ENCODE measurements around the gene FTCD.

FTCD gene

GRCh38 chr21:46112725-46113215 is 42.6 kb downstream of the FTCD start:
- ChIA-PET CTCF (interaction anchor here (0.7 to 1.7 kb wide), 4 partner anchors 9 to 142 kb away, joined by 3 to 6 read pairs (median 4); no protein-coding TSS in a partner anchor), POLR2A (interaction anchor here (0.6 to 0.8 kb wide), 2 partner anchors 63 to 104 kb away, joined by 3 to 4 read pairs; no protein-coding TSS in a partner anchor)
- no peak overlapping the region for H3K4me3 ChIP-seq (ENCODE audit: low read depth, low read length)
- DNase-seq (ENCODE audit: low read depth, low spot score), result no peak
- TF ChIP-seq, protein P1, sequence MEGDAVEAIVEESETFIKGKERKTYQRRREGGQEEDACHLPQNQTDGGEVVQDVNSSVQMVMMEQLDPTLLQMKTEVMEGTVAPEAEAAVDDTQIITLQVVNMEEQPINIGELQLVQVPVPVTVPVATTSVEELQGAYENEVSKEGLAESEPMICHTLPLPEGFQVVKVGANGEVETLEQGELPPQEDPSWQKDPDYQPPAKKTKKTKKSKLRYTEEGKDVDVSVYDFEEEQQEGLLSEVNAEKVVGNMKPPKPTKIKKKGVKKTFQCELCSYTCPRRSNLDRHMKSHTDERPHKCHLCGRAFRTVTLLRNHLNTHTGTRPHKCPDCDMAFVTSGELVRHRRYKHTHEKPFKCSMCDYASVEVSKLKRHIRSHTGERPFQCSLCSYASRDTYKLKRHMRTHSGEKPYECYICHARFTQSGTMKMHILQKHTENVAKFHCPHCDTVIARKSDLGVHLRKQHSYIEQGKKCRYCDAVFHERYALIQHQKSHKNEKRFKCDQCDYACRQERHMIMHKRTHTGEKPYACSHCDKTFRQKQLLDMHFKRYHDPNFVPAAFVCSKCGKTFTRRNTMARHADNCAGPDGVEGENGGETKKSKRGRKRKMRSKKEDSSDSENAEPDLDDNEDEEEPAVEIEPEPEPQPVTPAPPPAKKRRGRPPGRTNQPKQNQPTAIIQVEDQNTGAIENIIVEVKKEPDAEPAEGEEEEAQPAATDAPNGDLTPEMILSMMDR (IDR thresholded peaks at IDR 0.05; ENCODE audit: insufficient read depth, low read length, missing control alignments), result no peak

DNA sequence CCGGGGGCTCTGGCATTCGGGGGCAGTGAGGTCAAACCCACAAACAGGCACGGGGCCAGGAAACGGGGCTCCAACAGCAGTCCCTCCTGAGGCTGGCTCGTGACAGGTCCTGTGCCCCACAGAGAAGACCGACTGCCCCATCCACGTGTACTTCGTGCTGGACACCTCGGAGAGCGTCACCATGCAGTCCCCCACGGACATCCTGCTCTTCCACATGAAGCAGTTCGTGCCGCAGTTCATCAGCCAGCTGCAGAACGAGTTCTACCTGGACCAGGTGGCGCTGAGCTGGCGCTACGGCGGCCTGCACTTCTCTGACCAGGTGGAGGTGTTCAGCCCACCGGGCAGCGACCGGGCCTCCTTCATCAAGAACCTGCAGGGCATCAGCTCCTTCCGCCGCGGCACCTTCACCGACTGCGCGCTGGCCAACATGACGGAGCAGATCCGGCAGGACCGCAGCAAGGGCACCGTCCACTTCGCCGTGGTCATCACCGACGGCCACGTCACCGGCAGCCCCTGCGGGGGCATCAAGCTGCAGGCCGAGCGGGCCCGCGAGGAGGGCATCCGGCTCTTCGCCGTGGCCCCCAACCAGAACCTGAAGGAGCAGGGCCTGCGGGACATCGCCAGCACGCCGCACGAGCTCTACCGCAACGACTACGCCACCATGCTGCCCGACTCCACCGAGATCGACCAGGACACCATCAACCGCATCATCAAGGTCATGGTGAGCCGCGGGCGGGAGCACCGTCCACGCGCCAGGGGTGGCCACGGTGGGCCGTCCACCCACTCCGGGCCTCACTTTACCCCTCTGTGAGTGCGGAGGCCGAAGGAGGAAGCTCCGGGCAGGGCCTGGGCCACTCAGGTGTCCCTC is 43.3 kb downstream of the FTCD start:
- TF ChIP-seq, protein P1 (IDR thresholded peaks at IDR 0.05; ENCODE audit: insufficient read depth, low read length, missing control alignments), result no peak
- ChIA-PET POLR2A (interaction anchor here (0.8 kb wide), 1 partner anchor 63 kb away, joined by 3 read pairs; no protein-coding TSS in a partner anchor), CTCF (interaction anchor here (0.7 to 1.2 kb wide), 2 partner anchors 139 to 141 kb away, joined by 4 to 6 read pairs; no protein-coding TSS in a partner anchor)
- DNase-seq (ENCODE audit: low read depth, low spot score), result no peak
- H3K4me3 ChIP-seq (ENCODE audit: low read depth, low read length), result no peak overlapping the region

DNA sequence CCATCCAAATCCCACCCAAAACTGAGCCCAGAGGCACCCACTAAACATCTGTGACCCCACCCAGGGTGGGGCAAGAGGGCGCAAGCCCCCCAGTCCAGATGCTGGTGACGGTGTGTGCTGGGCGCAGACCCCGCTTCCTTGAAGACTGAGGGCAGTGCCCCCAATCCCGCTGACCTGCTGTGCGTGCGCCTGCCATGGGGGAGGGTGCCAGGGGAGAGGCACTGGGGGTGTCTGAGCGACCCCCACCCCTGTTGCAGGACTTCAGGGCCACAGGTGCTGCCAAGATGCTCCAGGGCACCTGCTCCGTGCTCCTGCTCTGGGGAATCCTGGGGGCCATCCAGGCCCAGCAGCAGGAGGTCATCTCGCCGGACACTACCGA is 44.2 kb downstream of the FTCD start:
- ChIA-PET POLR2A (interaction anchor here (2.6 kb wide), 1 partner anchor 140 kb away, joined by 7 read pairs; no protein-coding TSS in a partner anchor), CTCF (interaction anchor here (1.4 to 2.3 kb wide), 4 partner anchors 117 to 142 kb away, joined by 3 to 8 read pairs (median 6); no protein-coding TSS in a partner anchor)
- DNase-seq (ENCODE audit: low read depth, low spot score), result no peak
- TF ChIP-seq, protein P1 (IDR thresholded peaks at IDR 0.05; ENCODE audit: insufficient read depth, low read length, missing control alignments), result no peak
- H3K4me3 ChIP-seq (ENCODE audit: low read depth, low read length), result no peak overlapping the region

DNA sequence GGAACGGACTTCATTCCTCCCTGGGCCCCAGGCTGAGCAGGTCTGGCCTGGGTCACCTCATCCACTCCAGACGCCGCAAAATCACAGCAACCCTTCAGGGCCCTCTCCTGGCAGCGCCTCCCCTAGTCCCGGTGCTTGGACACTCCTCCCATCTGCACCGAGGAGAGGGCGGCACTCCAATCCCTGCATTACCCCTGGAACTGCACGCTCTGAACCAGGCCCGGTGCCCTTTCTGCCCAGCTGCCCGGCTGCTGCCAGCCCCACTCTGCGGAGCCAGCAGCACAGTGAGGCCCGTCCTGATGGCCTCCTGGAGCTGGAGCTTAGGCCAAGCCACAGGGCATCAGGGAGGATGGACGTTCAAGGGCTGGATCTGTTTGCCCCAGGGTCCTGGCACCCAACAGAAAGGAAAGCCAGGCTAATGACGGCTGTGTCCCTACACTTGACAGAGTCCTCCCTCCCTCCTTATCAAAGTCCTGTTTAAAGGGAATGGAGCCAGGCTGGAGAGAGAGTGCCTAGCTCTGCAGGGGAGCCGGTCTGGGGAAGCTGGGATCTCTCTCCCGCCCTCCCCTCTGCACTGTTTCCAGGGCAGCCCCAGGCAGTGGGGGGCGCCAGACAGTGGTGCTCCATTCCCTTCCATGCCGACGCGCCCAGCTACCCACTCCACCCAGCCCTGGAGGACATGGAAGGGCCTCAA is 44.7 kb downstream of the FTCD start:
- ChIA-PET CTCF (interaction anchor here (1.4 to 2.3 kb wide), 4 partner anchors 116 to 141 kb away, joined by 3 to 8 read pairs (median 6); no protein-coding TSS in a partner anchor), POLR2A (interaction anchor here (2.6 kb wide), 1 partner anchor 139 kb away, joined by 7 read pairs; no protein-coding TSS in a partner anchor)
- no peak for DNase-seq (ENCODE audit: low read depth, low spot score)
- H3K4me3 ChIP-seq (ENCODE audit: low read depth, low read length), result no peak overlapping the region
- TF ChIP-seq, protein P1 (IDR thresholded peaks at IDR 0.05; ENCODE audit: insufficient read depth, low read length, missing control alignments), result no peak

DNA sequence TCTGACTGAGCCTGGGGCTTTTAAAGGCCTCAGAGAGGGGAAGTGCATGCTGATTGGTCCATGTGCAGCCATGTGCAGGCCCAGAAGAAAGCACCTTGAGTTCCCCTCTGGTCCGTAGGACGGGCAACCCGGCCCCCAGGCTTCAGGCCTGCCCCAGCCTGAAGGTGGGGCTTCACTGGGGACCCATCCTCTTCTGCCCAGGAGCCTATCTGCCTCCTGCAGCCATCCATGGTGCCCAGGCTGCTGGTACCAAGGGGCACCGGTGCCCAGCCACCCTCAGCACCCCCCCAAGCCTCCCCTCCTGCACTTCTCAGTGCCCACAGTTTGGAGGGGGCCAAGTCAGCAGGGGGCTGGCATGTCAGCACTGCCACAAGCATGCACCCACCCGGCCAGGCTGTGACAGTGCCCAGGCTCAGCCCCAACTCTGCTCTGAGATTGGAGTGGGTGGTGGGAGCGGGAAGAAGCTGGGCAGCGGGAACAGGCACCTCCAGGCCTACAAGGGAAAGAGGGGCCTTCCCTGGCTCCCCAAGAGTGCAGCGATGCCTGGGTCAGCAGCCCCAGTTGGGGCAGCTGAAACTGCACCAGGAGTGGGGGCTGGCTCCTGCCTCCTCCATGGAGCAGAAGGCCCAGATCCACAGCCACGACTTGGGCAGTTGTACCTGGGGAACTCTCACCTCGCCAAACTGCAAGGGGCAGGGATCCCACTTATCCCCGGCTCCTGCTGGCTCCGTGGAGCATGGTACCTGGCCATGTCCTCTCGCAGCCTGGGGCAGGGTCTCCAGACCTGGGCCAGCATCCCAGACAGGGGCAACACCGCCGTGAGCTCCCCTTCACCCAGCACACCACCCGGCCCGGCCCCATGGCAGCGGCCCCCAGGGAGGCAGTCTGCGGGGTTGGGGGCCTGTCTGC is 45.8 kb downstream of the FTCD start:
- TF ChIP-seq, protein P1 (IDR thresholded peaks at IDR 0.05; ENCODE audit: insufficient read depth, low read length, missing control alignments), result no peak
- no peak overlapping the region for H3K4me3 ChIP-seq (ENCODE audit: low read depth, low read length)
- CTCF ChIA-PET, result interaction anchor here (1.1 to 2.3 kb wide), 5 partner anchors 115 to 140 kb away, joined by 3 to 8 read pairs (median 4); no protein-coding TSS in a partner anchor
- POLR2A ChIA-PET, result interaction anchor here (1.0 to 2.6 kb wide), 3 partner anchors 12 to 138 kb away, joined by 4 to 9 read pairs (median 7); partner anchors contain the start of gene COL6A2
- DNase-seq (ENCODE audit: low read depth, low spot score), result no peak
